LNCaP clone FGC (cell line): Measurements from ENCODE around the gene BTBD16.

Source experiments
- DNase-seq: peaks from one replicate; pipeline ENCODE4 v3.0.0-alpha.2; 2011; ENCODE audit warnings: low read depth
- H3K4me3 ChIP-seq: 2 replicates; pipeline ENCODE4 v1.5.1; 2011; ENCODE audit warnings: mild to moderate bottlenecking, low read depth, low read length, control low read depth
- CTCF ChIP-seq: IDR thresholded peaks from 2 replicates; pipeline ENCODE4 v1.5.1; 2012; ENCODE audit warnings: mild to moderate bottlenecking; ENCODE audit not compliant: control insufficient read depth, insufficient read depth; ENCODE audit errors: extremely low read depth

Gene BTBD16

GRCh38 chr10:122252805-122253204 lies 18.3 kb upstream of the BTBD16 start:
- no peak overlapping the region for H3K4me3 ChIP-seq
- TF ChIP-seq CTCF, result no peak
- no peak for DNase-seq

- no peak for DNase-seq
- no peak for TF ChIP-seq CTCF
- H3K4me3 ChIP-seq, result no peak overlapping the region
Observed at GRCh38 chr10:122253605-122254004, 17.5 kb upstream of the BTBD16 start.

- no peak for DNase-seq
- H3K4me3 ChIP-seq, result no peak overlapping the region
- TF ChIP-seq CTCF, result no peak
Observed at GRCh38 chr10:122254831-122255230, 16.3 kb upstream of the BTBD16 start.

- DNase-seq, result no peak
- no peak for TF ChIP-seq CTCF
- H3K4me3 ChIP-seq, result no peak overlapping the region
Observed at GRCh38 chr10:122255509-122256301, 15.4 kb upstream of the BTBD16 start.

- DNase-seq, result no peak
- no peak for TF ChIP-seq CTCF
- H3K4me3 ChIP-seq, result no peak overlapping the region
Observed at GRCh38 chr10:122257041-122257440, 14.1 kb upstream of the BTBD16 start.

- DNase-seq, result no peak
- no peak overlapping the region for H3K4me3 ChIP-seq
- TF ChIP-seq CTCF, result no peak
Observed at GRCh38 chr10:122258136-122259074, 12.7 kb upstream of the BTBD16 start.

- H3K4me3 ChIP-seq, result no peak overlapping the region
- no peak for DNase-seq
- TF ChIP-seq CTCF, result no peak
Observed at GRCh38 chr10:122259075-122259466, 12.0 kb upstream of the BTBD16 start.
